Subcutaneous adipose tissue (tissue), 4 donors: ENCODE results near the gene CD5L. TPM values are rescaled to one million over a fixed set of nuclear protein-coding genes. Genes with fewer than 3 reads are reported as not detected.

Source experiments
- total RNA-seq, 4 donors: library from RNA; depleted of rRNA; stranded (reverse); fragments of >200 nt; gene quantifications; one replicate each; pipeline ENCODE4 v1.1.0, GENCODE V29; 2016
- TF ChIP-seq, protein P1 (sequence below): fragments of 450-650 bp; IDR thresholded peaks from one replicate; pipeline ENCODE4 v1.5.1; 2016; ENCODE audit warnings: low read depth, mild to moderate bottlenecking, control low read depth, antibody characterized with exemption, moderate library complexity

The CD5L gene
- total RNA-seq, 4 donors from 2014 or later: not detected

DNA sequence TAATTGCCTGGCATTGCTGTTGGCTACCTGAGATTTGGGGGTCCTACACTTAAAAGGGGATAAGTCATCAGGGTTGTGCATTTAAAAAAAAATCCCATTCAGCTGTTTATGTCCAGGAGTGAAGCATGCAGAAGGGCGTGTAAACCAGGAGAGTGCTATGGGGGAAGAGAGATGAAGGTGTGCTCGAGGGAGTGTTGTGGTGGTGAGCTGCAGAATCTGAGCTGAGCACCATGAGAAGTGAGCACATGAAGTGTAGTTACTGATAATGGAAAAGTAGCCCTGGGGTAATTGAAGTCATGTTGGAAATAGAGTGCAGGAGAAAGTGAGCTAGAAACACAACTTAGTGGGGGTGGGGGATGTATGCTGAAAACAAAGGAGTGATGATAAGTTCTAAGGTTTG, 22.4 kb downstream of the CD5L start:
- TF ChIP-seq, protein P1, sequence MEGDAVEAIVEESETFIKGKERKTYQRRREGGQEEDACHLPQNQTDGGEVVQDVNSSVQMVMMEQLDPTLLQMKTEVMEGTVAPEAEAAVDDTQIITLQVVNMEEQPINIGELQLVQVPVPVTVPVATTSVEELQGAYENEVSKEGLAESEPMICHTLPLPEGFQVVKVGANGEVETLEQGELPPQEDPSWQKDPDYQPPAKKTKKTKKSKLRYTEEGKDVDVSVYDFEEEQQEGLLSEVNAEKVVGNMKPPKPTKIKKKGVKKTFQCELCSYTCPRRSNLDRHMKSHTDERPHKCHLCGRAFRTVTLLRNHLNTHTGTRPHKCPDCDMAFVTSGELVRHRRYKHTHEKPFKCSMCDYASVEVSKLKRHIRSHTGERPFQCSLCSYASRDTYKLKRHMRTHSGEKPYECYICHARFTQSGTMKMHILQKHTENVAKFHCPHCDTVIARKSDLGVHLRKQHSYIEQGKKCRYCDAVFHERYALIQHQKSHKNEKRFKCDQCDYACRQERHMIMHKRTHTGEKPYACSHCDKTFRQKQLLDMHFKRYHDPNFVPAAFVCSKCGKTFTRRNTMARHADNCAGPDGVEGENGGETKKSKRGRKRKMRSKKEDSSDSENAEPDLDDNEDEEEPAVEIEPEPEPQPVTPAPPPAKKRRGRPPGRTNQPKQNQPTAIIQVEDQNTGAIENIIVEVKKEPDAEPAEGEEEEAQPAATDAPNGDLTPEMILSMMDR: no peak

DNA sequence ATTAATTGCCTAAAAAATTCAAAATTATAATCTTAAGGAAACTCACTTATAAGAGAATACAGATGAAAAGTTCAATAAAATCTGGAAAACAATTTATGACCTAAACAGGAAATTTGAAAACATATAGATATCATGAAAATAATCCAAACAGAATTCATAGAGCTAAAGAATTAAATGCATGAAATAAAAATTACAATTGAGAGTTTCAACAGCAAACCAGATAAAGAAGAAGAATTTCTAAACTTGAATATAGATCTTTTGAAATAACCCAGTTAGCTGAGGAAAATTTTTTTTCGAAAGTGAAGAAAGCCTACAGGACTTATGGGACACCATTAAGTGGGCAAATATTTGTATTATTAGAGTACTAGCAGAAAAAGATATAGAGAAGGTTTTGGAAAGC, 28.3 kb downstream of the CD5L start:
- TF ChIP-seq, protein P1: no peak

DNA sequence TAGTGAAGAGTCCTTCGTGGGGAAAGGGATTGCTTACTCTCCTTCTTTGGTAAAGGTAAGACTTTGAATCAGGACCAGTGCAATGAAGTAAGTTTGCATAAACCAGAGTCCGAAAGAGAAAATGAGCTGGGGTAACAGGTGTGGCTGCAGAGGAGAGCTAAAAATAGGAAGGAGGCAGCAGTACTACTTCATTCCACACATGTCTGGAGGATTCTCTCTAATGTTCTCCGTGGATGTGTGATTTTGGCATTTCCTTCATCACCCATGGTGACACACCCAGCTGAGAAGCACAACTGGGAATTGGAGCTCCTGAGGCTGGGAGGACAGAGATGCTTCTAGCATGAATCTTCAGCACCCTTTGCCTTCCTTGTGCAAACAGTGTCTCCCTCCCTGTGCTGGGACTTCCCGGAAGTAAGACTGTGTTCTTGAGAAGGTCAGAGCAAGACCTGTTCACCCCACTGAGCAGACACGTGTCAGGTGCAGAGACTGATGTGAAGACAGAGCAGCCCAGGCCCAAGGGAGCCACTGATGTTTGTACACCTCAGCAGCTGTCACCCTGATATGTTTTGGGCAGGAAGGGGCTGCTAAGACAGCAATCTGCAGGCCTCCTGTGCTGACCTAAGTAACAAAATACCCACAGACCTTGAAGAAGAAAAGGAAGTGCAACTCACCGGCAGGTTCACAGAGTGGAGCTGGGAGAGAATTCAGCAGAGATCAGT, 35.0 kb downstream of the CD5L start:
- TF ChIP-seq, protein P1: no peak

DNA sequence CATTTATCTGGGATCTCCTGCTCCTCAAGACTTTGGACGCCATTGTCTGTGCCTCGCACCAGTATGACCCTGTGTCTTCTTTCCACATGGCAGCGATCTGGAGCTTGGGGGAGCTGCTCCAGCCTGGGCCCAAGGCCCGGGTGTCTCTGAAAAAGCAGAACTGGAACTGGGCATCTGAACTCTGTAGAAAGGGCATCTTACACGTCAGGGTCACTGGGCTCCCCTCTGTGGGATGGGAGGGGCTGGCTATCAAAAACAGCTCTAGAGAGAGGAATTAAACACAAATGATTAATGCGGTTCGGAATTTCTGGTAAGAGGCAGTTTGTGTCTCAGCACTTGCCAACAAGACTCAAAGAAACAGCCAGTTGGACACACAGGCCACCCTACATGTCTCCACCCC, 37.8 kb downstream of the CD5L start:
- TF ChIP-seq, protein P1: no peak

DNA sequence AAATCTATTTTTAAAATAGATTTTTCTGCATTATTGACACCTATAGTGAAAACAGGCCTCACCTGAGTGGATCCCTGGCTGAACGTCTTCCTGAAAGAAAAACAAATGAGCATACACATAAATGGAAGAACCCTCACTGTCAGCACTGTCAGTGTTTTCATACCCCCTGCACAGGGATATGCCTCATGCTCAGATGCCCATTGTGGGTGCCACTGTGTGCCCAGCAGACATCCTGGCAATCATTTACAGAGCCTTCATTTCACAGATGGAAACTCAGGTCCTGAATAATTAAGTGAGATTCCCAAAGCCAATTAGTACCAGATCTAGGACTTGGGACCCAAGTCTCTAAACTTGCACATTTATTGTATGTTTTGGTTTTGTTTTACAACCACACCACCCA, 41.6 kb downstream of the CD5L start:
- TF ChIP-seq, protein P1: no peak

DNA sequence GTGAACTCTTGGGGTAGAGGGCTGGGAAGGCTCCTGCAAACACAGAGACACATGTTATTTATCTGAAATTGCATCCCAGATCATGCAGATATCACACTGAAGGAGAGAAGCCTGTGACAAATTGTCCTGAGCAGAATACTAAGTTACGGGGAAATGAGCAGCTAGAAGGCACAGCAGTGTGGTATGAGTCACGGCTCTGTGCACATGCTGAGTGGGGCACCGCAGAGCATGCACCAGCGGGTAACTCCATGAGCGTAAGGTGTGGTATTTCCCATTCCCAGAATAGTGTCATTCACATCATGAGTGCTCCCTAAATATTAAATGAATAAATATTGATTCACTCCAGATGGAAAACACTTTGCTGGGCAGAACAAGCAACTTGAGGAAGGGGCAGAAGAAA, 43.4 kb downstream of the CD5L start:
- TF ChIP-seq, protein P1: no peak

DNA sequence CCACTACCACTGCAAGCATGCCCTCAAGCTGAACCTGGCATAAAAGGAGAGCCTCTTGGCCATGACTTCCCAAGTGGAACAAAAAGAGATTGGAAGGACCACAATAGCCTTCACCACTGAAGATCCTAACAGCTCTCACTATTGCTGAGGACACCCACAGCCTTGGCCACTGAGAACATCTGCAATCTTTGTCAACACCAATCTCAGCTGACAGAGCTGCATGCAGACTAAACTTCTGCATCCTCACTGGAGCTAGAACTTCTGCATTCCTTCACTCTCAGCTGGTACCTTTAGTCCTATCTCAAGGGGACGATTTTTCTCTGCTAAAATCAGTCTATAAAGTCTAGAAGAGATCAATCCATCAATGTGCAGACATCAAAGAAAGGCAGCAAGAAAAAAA, 56.4 kb downstream of the CD5L start:
- TF ChIP-seq, protein P1: no peak
